ENCODE results near the gene GRM1. TPM values are rescaled to one million over a fixed set of nuclear protein-coding genes. Genes with fewer than 3 reads are reported as not detected.
"Not testable (repeated sequence)": the region's sequence is repeated elsewhere in the genome, so short reads cannot be mapped to it uniquely, and the experiment has no call there.

Gene GRM1
- total RNA-seq, 1 donor from 2014 or later, result not detected

- no peaks in the 10 kb centered on the region for H3K27me3 ChIP-seq
- DNase-seq (ENCODE audit: extremely low spot score in 2 of 2), result no peak
- no peaks in the 10 kb centered on the region for H3K36me3 ChIP-seq
- intact Hi-C loops (cut with DNase I), result no loop called here
- TF ChIP-seq CTCF (IDR thresholded peaks at IDR 0.05), result no peak
- no peak for TF ChIP-seq POLR2AphosphoS5 (IDR thresholded peaks at IDR 0.05; ENCODE audit: insufficient read depth in 1 of 2, low read depth in 1 of 2)
- no peak for TF ChIP-seq POLR2A (IDR thresholded peaks at IDR 0.05)
- H3K27ac ChIP-seq, result no peak overlapping the region
- H3K9me3 ChIP-seq, result no peaks in the 10 kb centered on the region
- no peak overlapping the region for H3K4me3 ChIP-seq
- no peaks in the 10 kb centered on the region for H3K4me1 ChIP-seq
Observed at GRCh38 chr6:146240322-146240721, 211.5 kb downstream of the GRM1 start.

GRCh38 chr6:146240807-146241206, 211.9 kb downstream of the GRM1 start:
- Histone ChIP-seq H3K9me3 (no peaks in the 10 kb centered on the region), H3K4me1 (no peaks in the 10 kb centered on the region), H3K36me3 (no peaks in the 10 kb centered on the region), H3K4me3 (no peak overlapping the region), H3K27me3 (no peaks in the 10 kb centered on the region), H3K27ac (no peak overlapping the region)
- intact Hi-C loops (cut with DNase I), result no loop called here
- DNase-seq (ENCODE audit: extremely low spot score in 2 of 2), result no peak
- no peak for TF ChIP-seq CTCF (IDR thresholded peaks at IDR 0.05)
- no peak for TF ChIP-seq POLR2A (IDR thresholded peaks at IDR 0.05)
- no peak for TF ChIP-seq POLR2AphosphoS5 (IDR thresholded peaks at IDR 0.05; ENCODE audit: insufficient read depth in 1 of 2, low read depth in 1 of 2)

- intact Hi-C loops (cut with DNase I); H3K27ac ChIP-seq; H3K4me3 ChIP-seq; DNase-seq (ENCODE audit: extremely low spot score in 2 of 2); H3K4me1 ChIP-seq; H3K36me3 ChIP-seq; H3K9me3 ChIP-seq; H3K27me3 ChIP-seq: not testable (repeated sequence)
Observed at GRCh38 chr6:146243646-146244045, 214.8 kb downstream of the GRM1 start.

- H3K4me1 ChIP-seq, result no peaks in the 10 kb centered on the region
Observed at GRCh38 chr6:146244630-146245143, 215.8 kb downstream of the GRM1 start.

GRCh38 chr6:146246028-146246427, 217.2 kb downstream of the GRM1 start:
- no peaks in the 10 kb centered on the region for H3K27me3 ChIP-seq
- no peak overlapping the region for H3K27ac ChIP-seq
- no peak for TF ChIP-seq CTCF (IDR thresholded peaks at IDR 0.05)
- no peaks in the 10 kb centered on the region for H3K4me1 ChIP-seq
- H3K4me3 ChIP-seq, result no peak overlapping the region
- no peak for DNase-seq (ENCODE audit: extremely low spot score in 2 of 2)
- intact Hi-C loops (cut with DNase I), result no loop called here
- no peaks in the 10 kb centered on the region for H3K36me3 ChIP-seq
- no peaks in the 10 kb centered on the region for H3K9me3 ChIP-seq

More at GRCh38 chr6:146244630-146245143, 215.8 kb downstream of the GRM1 start:
- intact Hi-C loops (cut with DNase I), result no loop called here
- Histone ChIP-seq H3K4me3 (no peak overlapping the region), H3K9me3 (no peaks in the 10 kb centered on the region), H3K27me3 (no peaks in the 10 kb centered on the region), H3K27ac (no peak overlapping the region), H3K36me3 (no peaks in the 10 kb centered on the region)
- no peak for DNase-seq (ENCODE audit: extremely low spot score in 2 of 2)
- TF ChIP-seq POLR2AphosphoS5 (IDR thresholded peaks at IDR 0.05; ENCODE audit: insufficient read depth in 1 of 2, low read depth in 1 of 2), result no peak
- no peak for TF ChIP-seq CTCF (IDR thresholded peaks at IDR 0.05)
- no peak for TF ChIP-seq POLR2A (IDR thresholded peaks at IDR 0.05)

- no peak overlapping the region for H3K27ac ChIP-seq
Observed at GRCh38 chr6:146253691-146254090, 224.8 kb downstream of the GRM1 start.

More at GRCh38 chr6:146253691-146254090, 224.8 kb downstream of the GRM1 start:
- no peaks in the 10 kb centered on the region for H3K27me3 ChIP-seq
- no peak for TF ChIP-seq POLR2A (IDR thresholded peaks at IDR 0.05)
- TF ChIP-seq CTCF (IDR thresholded peaks at IDR 0.05), result no peak
- no peak for TF ChIP-seq POLR2AphosphoS5 (IDR thresholded peaks at IDR 0.05; ENCODE audit: insufficient read depth in 1 of 2, low read depth in 1 of 2)
- no peak for DNase-seq (ENCODE audit: extremely low spot score in 2 of 2)
- H3K4me1 ChIP-seq, result no peaks in the 10 kb centered on the region
- no peaks in the 10 kb centered on the region for H3K36me3 ChIP-seq
- intact Hi-C loops (cut with DNase I), result no loop called here
- no peaks in the 10 kb centered on the region for H3K9me3 ChIP-seq
- H3K4me3 ChIP-seq, result no peak overlapping the region
